EL (cell line): ENCODE measurements around the gene P2RY13.

ENCODE experiments used
- DNase-seq: peaks from one replicate; pipeline ENCODE4 v3.0.0-alpha.2; 2016

P2RY13 gene

GRCh38 chr3:151289445-151289844 lies 39.9 kb downstream of the P2RY13 start:
- DNase-seq: no peak

DNA sequence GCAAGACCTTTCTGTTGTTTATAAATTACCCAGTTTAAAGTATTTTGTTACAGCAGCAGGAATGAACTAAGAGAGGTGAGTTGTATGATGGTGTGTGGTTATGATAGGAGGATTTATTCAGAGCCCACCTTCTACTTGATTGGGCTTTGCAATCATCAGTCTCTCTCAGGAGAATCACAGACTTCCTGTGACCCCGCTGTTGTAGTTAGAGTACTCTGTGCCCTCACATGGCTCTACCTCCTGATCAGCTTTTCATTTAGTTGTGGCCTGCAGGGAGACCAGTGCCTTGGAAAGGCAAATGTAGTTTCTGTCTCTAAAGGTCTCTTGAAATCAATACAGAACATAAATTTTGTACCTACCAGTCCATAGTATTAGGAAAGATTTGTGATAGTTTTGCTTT lies 43.4 kb downstream of the P2RY13 start:
- no peak for DNase-seq

GRCh38 chr3:151283907-151284461 lies 45.4 kb downstream of the P2RY13 start:
- no peak for DNase-seq

DNA sequence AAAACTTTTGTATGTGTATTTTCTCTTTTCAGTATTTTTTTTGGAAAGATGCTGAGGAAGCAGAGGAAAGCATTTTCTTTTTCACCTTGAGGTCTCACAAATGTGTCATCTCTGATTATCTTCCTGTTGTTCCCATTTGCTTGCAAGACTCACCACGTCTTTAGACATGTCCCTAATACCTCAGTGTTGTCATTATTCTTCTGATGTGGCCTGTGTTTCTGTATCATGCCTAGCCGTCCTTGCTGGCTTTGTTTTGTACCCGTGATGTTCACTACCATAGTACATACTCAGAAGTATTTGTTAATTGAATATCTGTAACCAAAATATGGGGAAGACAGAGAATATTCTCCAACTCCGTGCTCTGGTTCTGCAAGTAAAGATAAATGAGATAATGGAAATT lies 46.0 kb downstream of the P2RY13 start:
- DNase-seq: no peak

- peak; percentile 57 for DNase-seq
Observed at GRCh38 chr3:151282921-151283320, 46.4 kb downstream of the P2RY13 start.

GRCh38 chr3:151281671-151282324 lies 47.6 kb downstream of the P2RY13 start:
- DNase-seq: no peak

- DNase-seq: no peak
Observed at GRCh38 chr3:151278230-151278629, 51.1 kb downstream of the P2RY13 start, which contains the start of gene P2RY14. Gene P2RY14 (minus strand): TSS chr3:151278542. CDS start chr3:151214316, 64,226 bp downstream.

DNA sequence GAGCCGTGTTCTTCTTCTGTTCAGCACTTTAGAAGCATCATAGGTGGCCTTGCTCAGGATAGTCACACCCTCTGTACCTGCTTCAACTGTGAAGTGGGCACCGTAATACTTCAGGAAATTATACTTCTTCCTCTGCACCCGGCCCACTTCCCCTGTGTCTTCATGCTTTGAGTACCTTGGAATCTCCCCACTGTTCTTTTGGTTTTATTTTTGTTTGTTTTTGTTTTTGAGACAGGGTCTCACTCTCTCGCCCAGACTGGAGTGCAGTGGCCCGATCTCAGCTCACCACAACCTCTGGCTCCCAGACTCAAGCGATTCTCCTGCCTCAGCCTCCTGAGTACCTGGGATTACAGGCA lies 52.7 kb downstream of the P2RY13 start:
- DNase-seq: no peak
